GM19468 (cell line): ENCODE data around the gene MYL7.

Experiments used
- ATAC-seq: cut with Tn5 transposase; IDR thresholded peaks from one replicate; pipeline ENCODE4 v1.9.1; 2021; ENCODE audit warnings: mild to moderate bottlenecking, moderate library complexity, moderate number of reproducible peaks; ENCODE audit not compliant: unreplicated experiment; ENCODE audit errors: extremely low read depth

Gene MYL7

DNA sequence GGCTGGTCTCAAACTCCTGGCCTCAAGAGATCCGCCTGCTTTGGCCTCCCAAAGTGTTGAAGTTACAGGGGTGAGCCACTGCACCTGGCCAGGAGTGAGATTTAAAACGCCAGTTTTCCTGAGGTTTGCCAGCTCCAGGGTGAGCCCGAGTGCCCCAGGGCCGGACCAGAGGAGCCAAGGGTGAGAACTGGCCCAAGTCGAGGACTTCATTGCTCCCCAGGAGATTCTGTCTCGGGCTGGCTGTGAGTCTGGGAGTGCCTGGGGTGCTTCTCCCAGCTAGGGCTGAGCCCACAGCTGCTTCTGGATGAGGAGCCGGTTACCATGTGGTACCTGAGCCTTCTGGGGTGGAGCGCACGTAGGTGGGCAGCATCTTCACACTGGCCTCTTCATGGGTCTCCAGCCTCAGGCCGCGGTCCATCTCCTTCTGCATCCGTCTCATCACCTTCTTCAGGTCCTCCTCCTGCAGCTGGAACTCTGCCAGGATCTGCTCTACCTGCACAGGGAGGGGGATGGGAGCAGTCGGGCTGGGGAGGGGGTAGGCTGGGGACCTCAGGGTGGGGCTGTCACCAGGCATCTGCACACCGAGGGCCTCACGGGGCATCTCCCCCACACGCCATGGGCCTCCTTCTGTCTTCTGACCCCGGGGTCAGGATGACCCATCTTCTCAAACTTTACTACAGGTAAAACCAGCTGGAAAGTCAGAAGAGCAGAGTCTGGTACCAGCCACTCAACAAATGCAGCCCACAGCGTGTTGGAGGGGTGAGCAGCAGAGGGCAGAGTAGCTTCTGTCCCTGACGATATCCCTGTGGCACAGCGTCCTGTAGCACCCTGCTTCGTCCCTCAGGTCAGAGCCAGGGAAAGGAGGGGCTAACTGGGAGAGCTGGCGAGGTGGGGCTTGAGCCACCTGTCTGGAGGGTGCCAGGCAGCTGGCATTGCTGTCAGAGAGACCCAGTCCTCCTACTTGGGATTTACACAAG lies 12.1 kb upstream of the MYL7 start:
- no peak for ATAC-seq

DNA sequence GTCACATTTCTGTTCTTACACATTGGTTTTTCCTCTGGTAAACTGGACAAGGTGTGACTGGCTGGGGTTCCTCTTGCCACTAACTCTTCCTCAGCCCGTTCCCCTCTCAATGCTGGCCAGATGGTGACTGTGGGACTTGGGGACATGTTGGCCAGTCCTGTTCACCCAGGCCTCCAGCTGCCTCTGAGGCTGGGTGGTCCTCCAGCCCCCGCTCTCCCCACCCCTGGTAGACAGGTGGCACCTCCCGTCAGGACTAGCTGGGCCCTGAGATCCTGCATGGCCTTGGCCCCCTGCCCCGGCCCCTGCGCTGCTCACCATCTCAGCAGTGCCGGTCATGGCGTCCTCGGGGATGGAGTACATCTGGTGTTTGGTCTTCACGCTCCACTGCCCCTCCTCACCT lies 10.8 kb upstream of the MYL7 start:
- no peak for ATAC-seq

DNA sequence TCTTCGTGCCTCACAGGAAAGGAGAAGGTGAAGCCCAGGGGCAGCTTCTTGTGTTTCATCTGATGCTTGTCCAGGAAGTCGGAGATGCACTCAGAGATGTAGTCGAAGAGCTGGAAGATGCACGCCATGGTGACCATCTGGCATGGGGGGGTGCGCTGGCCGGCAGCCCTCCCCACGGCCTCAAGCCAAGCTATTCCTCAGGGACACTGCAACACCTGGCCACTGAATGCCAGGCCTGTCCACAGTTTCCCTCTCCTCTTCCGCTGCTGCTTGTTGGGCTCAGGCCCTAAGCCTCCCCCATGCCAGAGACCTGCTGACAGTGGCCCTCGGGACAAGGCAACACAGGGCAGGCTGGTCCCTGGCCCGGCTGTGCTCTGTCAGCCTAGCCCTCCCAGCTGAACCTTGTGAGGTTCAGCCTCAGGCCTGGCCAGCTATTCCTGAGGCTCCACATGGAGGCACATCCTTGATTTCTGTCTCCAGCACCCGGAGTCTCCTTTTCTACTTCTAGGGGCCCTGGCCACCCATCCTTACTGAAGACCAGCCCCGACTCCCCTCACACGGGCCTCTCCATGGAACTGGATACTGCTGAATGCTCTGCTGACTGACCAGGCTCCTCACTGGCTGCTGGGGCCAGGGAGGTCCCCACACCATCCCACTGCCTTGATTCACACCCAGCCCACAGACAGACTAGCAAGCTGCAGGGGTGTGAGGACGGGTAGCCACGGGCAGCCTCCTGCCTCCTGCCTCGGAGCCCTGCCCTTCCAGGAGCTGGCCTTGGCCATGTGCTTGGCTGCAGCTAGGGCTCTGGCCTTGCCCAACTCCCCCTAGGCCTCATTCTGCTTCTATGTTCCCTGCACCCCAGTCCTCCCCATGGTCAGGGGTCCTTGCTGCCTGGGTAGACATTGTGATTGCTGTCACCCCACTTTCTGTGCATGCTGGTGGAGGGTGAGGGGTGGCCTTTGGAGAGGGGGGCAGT lies 10.1 kb upstream of the MYL7 start:
- no peak for ATAC-seq

DNA sequence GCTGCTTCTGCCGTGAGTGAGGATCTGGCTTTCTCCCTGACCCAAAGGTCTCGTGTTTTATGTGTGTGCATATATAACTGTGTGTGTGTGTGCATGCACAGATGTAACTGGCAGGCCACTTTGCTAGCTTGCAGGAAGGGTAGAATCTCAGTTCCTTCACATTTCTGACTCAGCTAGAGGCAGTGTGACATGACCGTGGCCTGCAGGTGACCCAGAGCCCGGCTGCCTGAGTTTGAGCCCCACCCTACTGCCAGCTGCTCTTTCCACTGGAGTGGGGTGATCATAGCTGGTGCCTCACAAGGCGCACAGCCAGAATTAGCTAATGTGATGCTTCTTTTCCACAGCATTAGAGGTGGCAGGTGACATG lies 9.3 kb upstream of the MYL7 start:
- ATAC-seq, result no peak

DNA sequence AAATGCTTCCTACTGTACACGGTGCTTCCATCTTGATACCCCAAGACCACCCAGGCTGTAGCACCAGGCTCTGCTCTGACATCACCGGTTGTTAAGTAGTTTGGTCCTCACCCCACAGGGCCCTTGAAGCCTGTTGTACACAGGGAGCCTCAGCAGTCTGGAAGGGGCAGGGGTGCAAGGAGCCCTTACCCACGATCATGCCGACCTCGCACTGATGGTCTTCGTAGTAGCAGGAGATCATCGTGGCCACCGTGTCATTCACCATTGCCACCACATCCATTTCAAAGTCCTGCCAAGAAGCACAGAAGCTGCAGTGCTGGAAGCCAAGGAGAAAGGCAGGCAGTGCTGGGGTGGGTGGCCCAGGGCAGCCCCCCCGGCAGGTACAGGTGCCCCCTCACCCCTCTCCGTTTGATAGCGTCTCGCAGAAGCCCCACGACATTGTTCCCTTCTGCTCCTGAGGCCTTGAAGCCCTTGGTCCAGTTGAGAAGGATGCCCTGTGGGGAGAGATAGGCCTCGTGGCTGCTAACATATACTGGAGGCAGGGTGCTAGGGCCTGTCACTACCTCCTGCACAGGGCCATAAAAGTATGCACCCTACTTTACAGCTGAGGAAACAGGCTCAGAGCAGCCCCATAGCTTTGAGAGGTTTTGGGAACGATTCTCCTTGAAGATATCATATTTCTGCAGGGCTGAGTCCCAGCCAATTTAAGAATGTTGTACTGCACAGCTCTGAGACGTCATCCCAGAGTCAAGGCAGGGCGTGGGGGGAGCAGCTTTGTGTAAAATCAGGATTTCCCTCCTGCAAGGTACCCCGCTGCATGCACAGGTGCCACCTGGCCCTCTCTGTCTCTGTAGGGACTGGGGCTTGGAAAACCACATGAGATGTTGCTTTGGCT lies 8.7 kb upstream of the MYL7 start:
- no peak for ATAC-seq

DNA sequence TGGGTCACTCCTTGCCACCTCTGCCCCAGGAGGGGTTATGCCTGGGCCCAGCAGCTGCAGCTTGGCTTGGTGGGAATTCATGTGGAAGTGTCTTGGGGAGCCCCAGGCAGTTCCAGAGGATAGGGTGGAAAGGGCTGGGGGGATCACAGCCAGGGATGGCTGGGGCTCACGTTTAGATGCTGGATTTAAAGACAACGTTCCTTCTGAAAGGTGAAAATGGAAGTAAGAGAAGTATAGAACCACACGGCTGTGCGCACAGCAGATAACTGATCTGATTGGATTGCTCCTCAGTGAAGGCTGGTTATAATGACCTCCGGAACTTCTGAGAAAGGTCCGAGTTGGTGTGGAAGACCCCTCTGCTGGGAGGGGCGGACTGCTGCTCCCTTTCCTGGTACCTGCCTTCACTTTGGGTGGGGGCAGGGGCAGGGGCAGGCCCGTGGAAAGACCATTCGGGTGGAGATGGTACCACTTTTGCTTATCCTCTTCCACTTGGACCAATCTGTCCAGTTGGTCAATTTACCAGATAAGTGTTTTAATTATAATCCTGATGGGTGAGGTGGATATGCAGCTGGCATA lies 7.9 kb upstream of the MYL7 start:
- no peak for ATAC-seq

DNA sequence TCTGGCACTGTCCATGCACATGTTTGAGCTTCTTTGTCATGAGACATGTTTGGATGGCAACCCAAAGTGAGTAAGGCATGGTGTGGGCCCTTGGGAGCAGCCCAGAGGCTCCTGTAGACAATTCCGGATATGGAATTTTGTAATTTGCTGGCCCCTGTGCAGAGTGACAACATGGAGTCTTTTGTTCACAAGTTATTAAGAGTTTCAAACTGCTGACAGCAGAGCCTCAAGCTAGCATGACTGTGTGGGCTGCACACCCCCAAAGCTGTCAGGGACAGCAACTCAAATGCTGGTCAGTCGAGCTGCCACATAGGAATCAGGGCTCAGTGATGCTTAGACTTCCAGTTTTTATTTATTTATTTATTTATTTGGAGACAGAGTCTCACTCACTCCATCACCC lies 7.0 kb upstream of the MYL7 start:
- no peak for ATAC-seq

DNA sequence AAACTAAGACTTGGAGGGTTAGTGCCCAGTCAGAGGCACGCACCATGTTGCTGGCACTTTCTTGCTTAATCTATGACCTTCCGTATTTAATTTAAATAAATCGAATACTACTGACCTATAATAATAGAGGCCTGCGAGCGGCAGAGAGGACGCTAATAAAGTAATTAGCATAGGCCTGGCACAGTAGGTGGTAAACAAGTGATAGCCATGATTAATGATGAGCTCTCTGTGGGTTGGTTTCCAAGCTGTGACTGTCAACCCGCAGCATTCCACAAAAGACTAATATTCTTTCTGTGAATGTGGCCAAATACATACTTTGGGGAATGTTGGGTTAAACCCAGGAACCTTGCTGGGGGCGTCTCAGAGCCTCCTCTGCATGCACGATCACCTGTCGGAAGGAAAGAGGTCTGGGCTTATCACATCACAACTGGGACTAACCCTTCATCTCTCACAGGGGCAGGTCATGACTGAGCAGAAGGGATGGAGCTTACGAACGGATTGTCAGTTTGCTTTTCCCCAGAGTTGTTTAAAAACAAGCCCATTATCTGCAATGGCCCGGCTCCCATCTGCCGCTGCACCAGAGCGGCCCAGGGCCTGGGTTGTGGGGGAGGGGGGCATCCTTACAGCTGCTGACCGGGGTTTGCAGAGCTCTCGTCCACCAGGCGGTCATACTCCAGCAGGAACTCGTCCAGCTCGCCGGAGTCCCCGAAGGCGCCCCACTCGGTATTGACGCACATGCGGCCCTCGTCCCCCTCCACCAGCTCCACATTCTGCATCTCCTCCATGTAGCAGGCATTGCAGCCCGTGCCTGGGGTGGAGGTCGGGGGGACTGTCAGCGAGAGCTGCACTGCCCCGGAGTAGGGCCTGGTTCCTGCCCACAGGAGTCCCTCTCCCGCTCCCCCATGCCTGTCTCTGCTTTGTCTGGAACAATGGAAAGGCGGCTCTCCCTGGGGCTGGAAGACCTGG lies 6.2 kb upstream of the MYL7 start:
- no peak for ATAC-seq

DNA sequence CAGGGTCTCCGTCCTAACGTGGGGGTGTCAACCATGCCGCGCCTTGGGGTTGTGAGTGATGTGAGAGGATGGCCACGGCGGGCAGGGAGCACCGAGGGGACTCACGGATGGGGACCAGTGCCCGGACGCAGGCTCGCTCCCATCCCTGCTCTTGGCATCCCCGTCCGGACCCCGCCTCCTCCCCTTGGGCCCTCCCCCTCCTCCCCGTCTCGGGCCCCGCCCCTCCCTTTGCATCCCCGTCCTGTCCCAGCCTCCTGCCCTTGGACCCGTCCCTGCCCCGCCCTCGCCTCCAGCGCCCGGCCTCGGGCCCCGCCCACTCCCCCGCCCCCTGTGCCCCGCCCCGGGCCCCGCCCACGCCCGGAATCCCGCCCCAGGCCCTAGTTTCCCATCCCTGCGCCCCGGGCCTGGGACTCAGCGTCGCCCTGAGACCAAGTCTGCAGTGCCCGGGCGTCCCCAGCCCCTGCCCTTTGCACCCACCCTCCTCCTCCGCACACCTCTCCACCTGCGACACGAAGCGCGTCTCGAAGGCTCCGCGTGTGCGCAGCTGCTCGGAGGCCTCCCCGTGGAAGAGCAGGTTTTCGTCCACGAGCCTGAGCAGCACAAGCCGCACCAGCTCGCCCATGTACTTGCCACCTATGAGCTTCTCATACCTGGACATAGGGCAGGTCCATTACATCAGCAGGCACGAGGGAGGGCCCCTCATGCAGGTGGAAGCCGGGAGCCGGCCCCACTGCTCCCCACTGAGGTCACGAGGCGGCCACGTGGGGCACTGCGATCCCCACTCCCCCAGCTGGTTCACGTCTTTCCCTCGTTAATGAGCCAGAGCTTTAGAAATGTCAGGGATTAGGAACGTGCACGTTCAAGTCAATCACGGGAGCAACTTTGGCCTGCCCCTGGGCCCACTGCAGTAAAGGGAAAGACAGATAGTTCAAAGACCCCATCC lies 5.1 kb upstream of the MYL7 start:
- ATAC-seq, result no peak

DNA sequence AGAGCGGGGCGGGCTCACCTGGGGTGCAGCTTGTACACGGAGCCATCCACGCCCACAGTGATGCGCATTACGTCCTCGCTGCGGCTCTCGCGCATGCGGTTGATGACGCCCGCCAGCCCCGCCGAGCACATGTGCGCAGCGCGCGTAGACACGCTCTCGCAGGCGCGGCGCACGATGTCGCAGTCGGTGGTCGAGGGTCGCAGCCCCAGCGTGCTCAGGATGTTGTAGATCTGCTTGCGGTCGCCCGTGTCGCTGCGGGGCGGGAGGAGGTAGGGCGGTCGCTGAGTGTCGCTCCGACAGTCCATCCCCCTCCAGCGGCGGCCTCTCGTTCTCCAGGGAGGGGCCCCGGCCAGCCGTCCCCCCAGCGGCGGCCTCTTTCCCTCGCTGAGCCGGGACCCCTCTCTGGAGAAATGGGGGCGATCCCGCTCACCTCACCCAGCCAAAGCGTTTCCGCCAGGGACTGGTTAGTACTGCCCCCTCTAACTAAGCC lies 4.4 kb upstream of the MYL7 start:
- ATAC-seq, result no peak

DNA sequence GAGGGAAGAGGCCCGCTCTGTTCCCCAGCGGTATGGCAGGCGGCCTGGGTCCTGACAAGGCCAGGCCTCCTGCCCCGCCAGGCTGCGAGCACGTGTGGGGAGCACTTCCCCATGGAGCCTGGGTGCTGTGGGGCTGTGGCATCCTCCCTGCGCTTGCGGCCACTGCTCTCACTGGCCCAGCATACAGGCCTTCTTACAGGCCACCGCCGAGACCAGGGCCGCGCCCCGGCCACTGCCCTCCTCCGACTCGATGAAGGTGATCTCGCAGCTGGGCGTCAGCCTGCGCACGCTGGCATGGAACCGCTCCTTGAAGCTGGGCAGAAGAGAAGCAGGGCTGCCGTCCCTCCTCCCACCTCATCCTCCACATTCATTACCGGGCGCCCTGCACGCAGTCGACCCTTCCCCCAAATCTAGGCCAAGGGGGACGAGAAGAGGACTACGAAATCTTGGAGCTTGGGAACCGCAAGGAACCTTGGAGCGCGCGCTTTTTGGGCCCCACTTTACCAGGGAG lies 3.9 kb upstream of the MYL7 start:
- ATAC-seq, result no peak

DNA sequence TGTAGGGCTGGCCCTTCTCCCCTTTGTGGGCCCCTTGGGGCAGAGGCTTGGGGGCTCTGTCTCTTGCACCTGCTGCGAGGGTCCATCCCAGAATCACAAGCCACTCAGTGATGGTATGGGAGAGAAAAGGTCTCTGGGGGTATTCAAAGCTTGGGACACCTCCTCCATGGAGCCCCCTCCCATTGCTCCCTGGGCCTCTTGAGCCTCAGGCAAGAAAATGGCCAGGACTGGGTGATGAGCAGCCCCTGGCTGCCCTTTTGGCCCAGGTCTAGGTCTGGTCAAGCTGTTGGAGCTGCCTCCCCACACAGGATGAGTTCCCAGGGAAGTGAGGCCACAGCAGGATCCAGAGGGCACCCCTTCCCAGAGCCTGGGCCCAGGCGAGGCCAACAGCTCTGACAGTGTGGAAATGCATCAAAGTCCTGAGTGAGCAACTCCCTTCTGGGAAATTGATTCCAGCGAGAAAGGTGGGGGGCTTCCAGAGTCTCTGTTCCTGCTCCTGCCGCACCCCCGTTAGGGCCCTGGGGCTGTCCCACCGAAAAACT lies 3.4 kb upstream of the MYL7 start:
- no peak for ATAC-seq

DNA sequence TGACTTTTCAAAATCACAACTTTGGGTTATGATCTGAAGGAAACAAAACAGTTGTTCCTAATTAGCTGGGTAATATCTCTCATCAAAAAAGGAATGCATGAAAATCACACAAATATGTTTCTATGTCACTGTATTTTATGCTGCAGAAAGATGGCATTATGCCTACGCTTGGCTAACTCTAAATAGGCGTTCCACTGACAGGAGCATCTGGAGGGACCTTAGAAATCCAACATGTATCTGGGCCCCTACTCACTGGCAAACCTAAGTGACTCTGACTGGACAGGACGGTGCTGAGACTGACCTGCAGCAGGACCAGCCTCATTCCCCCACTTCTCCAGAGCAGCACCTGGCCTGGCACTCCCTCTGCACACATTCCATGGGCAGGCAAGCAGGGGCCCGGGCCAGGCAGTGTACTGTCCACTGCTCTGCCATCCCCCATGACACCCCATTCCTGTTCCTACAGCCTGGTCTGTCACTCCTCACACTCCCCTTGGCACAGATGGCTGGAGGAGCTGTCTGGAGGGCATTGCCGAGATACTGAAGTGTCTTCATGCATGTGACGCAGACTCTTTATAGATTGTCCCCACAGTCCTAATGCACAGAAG lies 2.6 kb upstream of the MYL7 start:
- no peak for ATAC-seq

DNA sequence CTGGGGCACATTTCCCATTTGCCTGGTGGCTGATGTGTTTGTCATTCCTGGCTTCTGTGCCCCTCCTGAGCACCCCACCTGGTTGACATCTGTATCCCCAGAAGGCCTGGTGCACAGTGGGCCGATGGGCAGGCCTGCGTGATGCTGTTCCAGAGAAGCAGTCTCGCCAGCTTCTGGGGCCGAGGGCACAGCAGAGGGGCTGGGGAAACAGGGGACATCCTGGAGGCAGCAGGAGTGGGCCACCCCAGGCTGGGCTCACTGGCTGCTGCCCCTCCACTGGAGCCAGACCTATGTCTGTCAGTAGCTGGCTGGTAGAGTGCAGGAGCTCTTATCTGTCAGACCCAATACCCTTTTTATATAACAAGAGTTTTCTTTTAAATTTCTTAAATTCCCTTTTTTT lies 896 bp upstream of the MYL7 start:
- ATAC-seq, result no peak

DNA sequence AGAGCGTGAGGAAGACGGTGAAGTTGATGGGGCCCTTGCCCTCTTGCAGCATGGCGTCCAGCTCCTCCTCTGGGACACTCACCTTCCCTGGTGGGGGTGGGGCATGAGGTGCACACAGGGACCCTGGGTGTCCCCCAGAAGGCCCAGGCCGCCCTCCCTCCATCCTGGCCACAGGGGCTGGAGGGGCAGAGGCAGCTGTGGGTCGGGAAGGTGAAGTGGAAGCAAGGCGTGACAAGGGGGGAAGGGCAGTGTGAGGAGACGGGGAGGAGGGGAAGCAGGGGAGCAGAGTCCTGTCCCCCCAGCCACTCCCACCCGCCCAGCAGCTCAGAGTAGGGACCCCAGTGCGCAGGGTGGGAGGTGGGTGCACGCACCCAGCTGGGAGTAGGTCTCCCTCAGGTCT lies 791 bp downstream of the MYL7 start:
- no peak for ATAC-seq

DNA sequence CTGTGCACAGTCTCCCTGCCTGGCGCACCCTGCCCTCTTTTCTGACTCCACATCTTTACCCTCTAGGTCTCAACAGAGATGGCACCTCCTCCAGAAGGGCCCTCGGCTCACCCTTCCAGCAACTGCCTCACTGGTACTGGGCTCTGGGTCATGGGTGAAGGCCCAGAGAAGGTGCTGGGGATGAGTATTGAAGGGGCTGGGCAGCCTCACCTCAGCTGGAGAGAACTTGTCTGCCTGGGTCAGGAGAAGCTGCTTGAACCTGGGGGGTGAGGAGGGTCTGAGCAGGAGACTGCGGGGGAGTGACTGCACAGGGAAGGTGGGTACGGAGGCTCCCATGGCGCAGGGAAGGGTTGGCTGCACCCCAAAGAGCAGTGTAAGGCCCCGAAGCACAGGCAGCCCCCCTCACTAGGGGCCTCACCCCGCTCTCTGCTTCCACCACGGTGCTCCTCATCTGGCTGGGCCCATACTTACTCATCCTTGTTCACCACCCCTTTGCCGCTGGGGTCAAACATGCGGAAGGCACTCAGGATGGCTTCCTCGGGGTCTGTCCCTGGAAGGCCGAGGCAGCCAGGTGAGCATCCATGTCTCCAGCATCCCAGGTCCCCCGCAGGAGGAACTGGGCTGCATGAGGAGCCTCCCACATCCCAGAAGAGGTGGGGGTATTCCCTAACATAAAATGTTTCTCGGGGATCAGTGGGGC lies 1.7 kb downstream of the MYL7 start:
- ATAC-seq, result no peak
